K562 (cell line): ENCODE data around the gene CPA3.

Experiments used
- CTCF ChIP-seq, 3 experiments: IDR thresholded peaks in 2 of 3; conservative IDR thresholded peaks in 1 of 3; 2 replicates each; pipeline ENCODE4 v1.5.1; 2011 to 2012; ENCODE audit warnings: low read length in 3 of 3, mild to moderate bottlenecking in 3 of 3, control low read depth in 2 of 3, improper control_type of control experiment in 1 of 3, inconsistent platforms in 1 of 3, low read depth in 1 of 3, mixed read lengths in 1 of 3, moderate library complexity in 1 of 3; ENCODE audit not compliant: insufficient read depth in 2 of 3
- KAT7 ChIP-seq: sonication (generic); formaldehyde crosslinking; IDR thresholded peaks from 2 replicates; pipeline ENCODE4 v1.8.0; 2022; ENCODE audit warnings: missing genetic modification reagents, mild to moderate bottlenecking, borderline replicate concordance
- MED1 ChIP-seq: sonication (generic); formaldehyde crosslinking; IDR thresholded peaks from 2 replicates; pipeline ENCODE4 v1.8.1; 2023; ENCODE audit warnings: missing genetic modification reagents, borderline replicate concordance
- MYBL2 ChIP-seq, 2 experiments: fragments of 450-650 bp in 1 of 2; sonication (generic) in 1 of 2; formaldehyde crosslinking in 1 of 2; IDR thresholded peaks; 2 replicates each; pipeline versions ENCODE4 v1.6.1 to v1.8.1; 2017 to 2022; ENCODE audit warnings: borderline replicate concordance in 1 of 2, inconsistent platforms in 1 of 2, low read depth in 1 of 2, mild to moderate bottlenecking in 1 of 2, missing genetic modification reagents in 1 of 2, moderate library complexity in 1 of 2
- POLR2A ChIP-seq: fragments of 450-650 bp; conservative IDR thresholded peaks from 2 replicates; pipeline ENCODE4 v1.6.1; 2016

GRCh38 chr3:148847351-148847750 lies 17.7 kb upstream of the CPA3 start:
- TF ChIP-seq CTCF (IDR thresholded peaks at IDR 0.05 in 2 of 3, conservative IDR thresholded peaks at IDR 0.05 in 1 of 3; ENCODE audit: insufficient read depth in 2 of 3, low read depth in 1 of 3, low read length in 3 of 3): no peak
- no peak for TF ChIP-seq MED1 (CRISPR knock-in tag)
- no peak for TF ChIP-seq KAT7
- no peak for TF ChIP-seq MYBL2 (IDR thresholded peaks at IDR 0.05; ENCODE audit: low read depth)
- no peak for TF ChIP-seq MYBL2 (CRISPR knock-in tag; IDR thresholded peaks at IDR 0.05; ENCODE audit: borderline replicate concordance)
- no peak for TF ChIP-seq POLR2A
